HL-60 (cell line): ENCODE measurements around the gene PCDHGA1.

Experiments
- CTCF ChIP-seq: IDR thresholded peaks from one replicate; pipeline ENCODE4 v1.5.1; 2011; ENCODE audit warnings: low read length, control low read depth, inconsistent platforms; ENCODE audit not compliant: insufficient read depth
- POLR2AphosphoS5 ChIP-seq: IDR thresholded peaks from 2 replicates; pipeline ENCODE4 v1.6.1; 2012; ENCODE audit warnings: low read depth
- SPI1 ChIP-seq: IDR thresholded peaks from 2 replicates; pipeline ENCODE4 v1.6.1; 2012; ENCODE audit warnings: low read depth, mild to moderate bottlenecking, borderline replicate concordance

GRCh38 chr5:141476132-141476911 is 146.0 kb downstream of the PCDHGA1 start:
- TF ChIP-seq CTCF (no peak), SPI1 (no peak), POLR2AphosphoS5 (no peak)
